ENCODE data around the gene EIF2B4. TPM values are rescaled to one million over a fixed set of nuclear protein-coding genes. Genes with fewer than 3 reads are reported as not detected.
A peak's percentile ranks its signal among the peaks of the same experiment; 100 is the strongest.
"Not testable (repeated sequence)": the region's sequence is repeated elsewhere in the genome, so short reads cannot be mapped to it uniquely, and the experiment has no call there.

The EIF2B4 gene
- total RNA-seq, 4 donors from 2014 or later = 40.8 to 54.9 (median 48.8) TPM

DNA sequence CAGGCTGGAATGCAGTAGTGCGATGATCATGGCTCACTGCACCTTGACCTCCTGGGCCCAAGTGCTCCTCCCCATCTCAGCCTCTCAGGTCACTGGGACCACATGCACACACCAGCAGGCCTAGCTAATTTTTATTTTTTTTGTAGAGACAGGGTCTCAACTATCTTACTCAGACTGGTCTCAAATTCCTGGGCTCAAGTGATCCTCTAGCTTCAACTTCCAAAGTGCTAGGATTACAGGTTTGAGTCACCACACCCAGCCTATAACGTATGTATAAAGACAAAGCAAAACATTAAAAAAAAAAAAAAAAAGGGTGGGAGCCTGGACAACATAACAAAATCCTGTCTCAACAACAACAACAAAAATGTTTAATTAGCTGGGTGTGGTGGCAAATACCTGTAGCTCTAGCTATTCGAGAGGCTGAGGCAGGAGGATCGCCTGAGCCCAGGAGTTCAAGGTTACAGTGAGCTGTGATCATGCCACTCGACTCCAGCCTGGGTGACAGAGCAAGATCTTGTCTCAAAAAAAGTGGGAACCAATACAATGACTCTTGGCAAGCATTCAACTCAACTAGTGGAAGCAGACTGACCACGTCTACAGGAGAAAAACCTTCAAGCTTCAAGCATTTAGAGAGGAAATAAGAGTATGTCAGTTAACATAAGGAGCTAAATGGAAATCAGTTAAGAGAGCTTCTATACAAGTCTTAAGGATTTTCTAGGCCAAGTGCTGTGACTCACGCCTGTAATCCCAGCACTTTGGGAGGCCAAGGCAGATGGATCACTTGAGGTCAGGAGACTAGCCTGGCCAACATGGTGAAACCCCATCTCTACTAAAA lies 16.2 kb downstream of the EIF2B4 start:
- Histone ChIP-seq H3K27me3 (no peaks in the 10 kb centered on the region), H3K4me3 (no peak overlapping the region), H3K36me3 (peaks cover 0 to 10% of the 10 kb centered on the region in 2 donors), H3K27ac (no peak overlapping the region), H3K9me3 (no peaks in the 10 kb centered on the region), H3K4me1 (peaks cover 3 to 51% (median 18%) of the 10 kb centered on the region in 3 donors)
- no peak for ATAC-seq
- WGBS, 2 donors (ENCODE audit: low coverage in 1 of 2) = 72 to 75% methylated on average over 2 to 5 of the region's 7 CpGs
- no peak for TF ChIP-seq POLR2AphosphoS5 (IDR thresholded peaks at IDR 0.05)
- no peak for TF ChIP-seq EP300 (IDR thresholded peaks at IDR 0.05)
- TF ChIP-seq POLR2A (IDR thresholded peaks at IDR 0.05) = no peak

DNA sequence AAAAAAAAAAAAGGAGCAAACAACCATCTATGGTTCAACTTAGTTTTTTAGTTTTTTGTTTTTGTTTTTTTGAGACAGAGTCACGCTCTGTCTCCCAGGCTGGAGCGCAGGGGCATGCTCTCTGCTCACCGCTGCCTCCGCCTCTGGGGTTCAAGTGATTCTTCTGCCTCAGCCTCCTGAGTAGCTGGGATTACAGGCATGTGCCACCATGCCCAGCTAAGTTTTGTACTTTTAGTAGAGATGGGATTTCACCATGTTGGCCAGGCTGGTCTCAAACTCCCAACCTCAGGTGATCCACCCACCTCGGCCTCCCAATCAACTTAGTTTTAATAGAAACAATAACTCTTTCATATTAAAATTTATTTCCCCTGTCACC lies 16.8 kb downstream of the EIF2B4 start:
- not testable (repeated sequence) for H3K27ac ChIP-seq, H3K9me3 ChIP-seq, ATAC-seq, H3K4me3 ChIP-seq, H3K27me3 ChIP-seq
- WGBS, 2 donors (ENCODE audit: low coverage in 1 of 2) = 91 to 97% methylated on average over 5 of the region's 5 CpGs
- Histone ChIP-seq H3K36me3 (peaks cover 0 to 13% of the 10 kb centered on the region in 2 donors), H3K4me1 (peaks cover 3 to 49% (median 18%) of the 10 kb centered on the region in 3 donors)

DNA sequence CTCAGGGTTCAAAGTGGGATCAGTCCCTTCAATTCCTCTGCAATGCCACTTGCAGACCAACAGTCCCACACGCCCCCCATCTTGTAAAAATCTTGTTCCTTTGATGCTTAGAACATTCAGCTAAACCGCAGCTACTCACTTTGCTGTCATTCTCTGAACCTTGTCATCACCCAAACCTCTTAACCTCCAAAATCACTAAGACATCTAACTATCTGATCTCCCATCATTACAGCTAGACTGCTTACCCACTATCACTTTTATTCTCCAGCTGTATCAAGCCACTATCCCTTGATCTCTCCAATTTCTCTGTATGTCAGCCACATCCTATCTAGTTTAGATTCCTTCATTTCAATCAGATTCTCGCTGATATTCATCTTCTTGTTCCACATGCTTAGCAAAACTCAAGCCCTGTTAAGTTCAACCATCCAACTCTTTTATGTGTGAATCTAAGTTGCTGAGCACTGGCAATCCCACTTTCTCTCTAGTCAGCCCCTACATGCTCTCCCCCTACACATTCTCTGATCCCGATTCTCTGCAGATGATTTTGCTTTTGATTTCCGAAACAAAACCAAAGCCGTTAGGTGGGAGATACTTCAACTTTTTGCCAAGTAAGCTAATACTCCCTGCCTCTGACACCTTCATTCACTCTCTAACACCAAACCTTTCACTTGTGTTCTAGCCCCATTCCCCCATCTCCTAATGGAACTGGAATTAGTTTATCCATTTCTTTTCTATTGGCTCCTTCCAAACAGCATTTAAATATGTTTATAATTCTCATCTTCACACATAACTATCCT lies 18.1 kb downstream of the EIF2B4 start:
- H3K27ac ChIP-seq = no peak overlapping the region
- no peaks in the 10 kb centered on the region for H3K9me3 ChIP-seq
- peaks cover 3 to 42% (median 9%) of the 10 kb centered on the region in 3 donors for H3K4me1 ChIP-seq
- ATAC-seq = no peak
- TF ChIP-seq POLR2AphosphoS5 (IDR thresholded peaks at IDR 0.05) = no peak
- TF ChIP-seq POLR2A (IDR thresholded peaks at IDR 0.05) = no peak
- TF ChIP-seq, protein P1, sequence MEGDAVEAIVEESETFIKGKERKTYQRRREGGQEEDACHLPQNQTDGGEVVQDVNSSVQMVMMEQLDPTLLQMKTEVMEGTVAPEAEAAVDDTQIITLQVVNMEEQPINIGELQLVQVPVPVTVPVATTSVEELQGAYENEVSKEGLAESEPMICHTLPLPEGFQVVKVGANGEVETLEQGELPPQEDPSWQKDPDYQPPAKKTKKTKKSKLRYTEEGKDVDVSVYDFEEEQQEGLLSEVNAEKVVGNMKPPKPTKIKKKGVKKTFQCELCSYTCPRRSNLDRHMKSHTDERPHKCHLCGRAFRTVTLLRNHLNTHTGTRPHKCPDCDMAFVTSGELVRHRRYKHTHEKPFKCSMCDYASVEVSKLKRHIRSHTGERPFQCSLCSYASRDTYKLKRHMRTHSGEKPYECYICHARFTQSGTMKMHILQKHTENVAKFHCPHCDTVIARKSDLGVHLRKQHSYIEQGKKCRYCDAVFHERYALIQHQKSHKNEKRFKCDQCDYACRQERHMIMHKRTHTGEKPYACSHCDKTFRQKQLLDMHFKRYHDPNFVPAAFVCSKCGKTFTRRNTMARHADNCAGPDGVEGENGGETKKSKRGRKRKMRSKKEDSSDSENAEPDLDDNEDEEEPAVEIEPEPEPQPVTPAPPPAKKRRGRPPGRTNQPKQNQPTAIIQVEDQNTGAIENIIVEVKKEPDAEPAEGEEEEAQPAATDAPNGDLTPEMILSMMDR (IDR thresholded peaks at IDR 0.05) = no peak
- TF ChIP-seq EP300 (IDR thresholded peaks at IDR 0.05) = no peak
- 77 to 82% methylated on average over 5 to 6 of the region's 6 CpGs for WGBS, 2 donors (ENCODE audit: low coverage in 1 of 2)
- no peaks in the 10 kb centered on the region for H3K27me3 ChIP-seq
- peaks cover 0 to 18% of the 10 kb centered on the region in 2 donors for H3K36me3 ChIP-seq
- H3K4me3 ChIP-seq = no peak overlapping the region

DNA sequence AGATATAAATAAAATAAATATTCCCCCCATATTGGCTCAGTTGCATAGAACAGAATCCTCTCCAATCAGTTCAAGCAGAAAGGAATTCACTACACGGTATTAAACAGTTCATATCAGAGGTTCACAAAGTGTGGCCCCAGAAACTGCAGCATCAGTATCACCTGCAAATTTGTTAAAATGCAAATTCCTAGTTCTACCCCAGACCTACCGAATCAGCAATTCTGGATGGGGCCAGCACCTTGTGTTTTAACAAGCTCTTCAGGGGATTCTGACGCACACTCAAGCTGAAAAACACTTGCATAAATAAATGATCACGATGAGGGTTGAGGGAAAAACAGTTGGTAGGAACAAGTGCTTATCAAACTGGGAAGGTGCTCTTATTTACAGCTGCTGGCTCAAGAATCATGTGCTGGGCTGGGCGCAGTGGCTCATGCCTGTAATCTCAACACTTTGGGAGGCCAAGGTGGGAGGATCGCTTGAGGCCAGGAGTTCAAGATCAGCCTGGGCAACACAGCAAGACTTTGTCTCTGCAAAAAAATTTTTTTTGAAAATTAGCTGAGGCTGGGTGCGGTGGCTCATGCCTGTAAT lies 19.9 kb downstream of the EIF2B4 start:
- TF ChIP-seq POLR2AphosphoS5 (IDR thresholded peaks at IDR 0.05) (no peak), EP300 (IDR thresholded peaks at IDR 0.05) (no peak)
- TF ChIP-seq, protein P1 (IDR thresholded peaks at IDR 0.05) = no peak
- 82 to 84% methylated on average over 5 to 7 of the region's 7 CpGs for WGBS, 2 donors (ENCODE audit: low coverage in 1 of 2)
- Histone ChIP-seq H3K4me1 (peaks cover 0 to 32% (median 4%) of the 10 kb centered on the region in 3 donors), H3K9me3 (no peaks in the 10 kb centered on the region), H3K4me3 (no peak overlapping the region), H3K27me3 (no peaks in the 10 kb centered on the region), H3K36me3 (peaks cover 0 to 18% of the 10 kb centered on the region in 2 donors), H3K27ac (no peak overlapping the region)
- ATAC-seq = no peak

DNA sequence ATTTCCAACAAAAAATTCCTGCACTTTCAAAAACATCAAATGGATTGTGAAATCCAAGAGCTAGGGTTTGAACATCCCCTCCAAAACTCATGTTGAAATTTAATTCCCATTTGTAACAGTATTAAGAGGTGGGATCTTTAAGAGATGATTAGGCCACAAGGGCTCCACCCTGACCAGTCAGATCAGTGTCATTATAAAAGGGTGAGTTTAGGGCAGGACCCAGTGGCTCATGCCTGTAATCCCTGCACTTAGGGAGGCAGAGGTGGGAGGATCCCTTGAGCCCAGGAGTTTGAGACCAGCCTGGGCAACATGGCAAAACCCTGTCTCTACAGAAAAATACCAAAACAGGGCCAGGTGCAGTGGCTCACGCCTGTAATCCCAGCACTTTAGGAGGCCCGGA lies 22.5 kb downstream of the EIF2B4 start:
- Histone ChIP-seq H3K9me3 (no peaks in the 10 kb centered on the region), H3K27ac (no peak overlapping the region), H3K4me1 (peaks cover 0 to 7% (median 0%) of the 10 kb centered on the region in 3 donors), H3K27me3 (no peaks in the 10 kb centered on the region), H3K36me3 (peaks cover 2 to 26% of the 10 kb centered on the region in 2 donors), H3K4me3 (no peak overlapping the region)
- ATAC-seq = peak; percentile 80
- WGBS, 2 donors (ENCODE audit: low coverage in 1 of 2) = 100% methylated on average over 1 of the region's 2 CpGs; no CpG with 5 or more reads in 1 of the 2 donors
- TF ChIP-seq POLR2A (IDR thresholded peaks at IDR 0.05) (no peak), POLR2AphosphoS5 (IDR thresholded peaks at IDR 0.05) (no peak), EP300 (IDR thresholded peaks at IDR 0.05) (no peak)
- TF ChIP-seq, protein P1 (IDR thresholded peaks at IDR 0.05) = no peak

Measured in gastroesophageal sphincter (tissue), 4 donors.